ENCODE measurements around the gene WDR55.
"Not testable (repeated sequence)": the region's sequence is repeated elsewhere in the genome, so short reads cannot be mapped to it uniquely, and the experiment has no call there.

WDR55 gene

DNA sequence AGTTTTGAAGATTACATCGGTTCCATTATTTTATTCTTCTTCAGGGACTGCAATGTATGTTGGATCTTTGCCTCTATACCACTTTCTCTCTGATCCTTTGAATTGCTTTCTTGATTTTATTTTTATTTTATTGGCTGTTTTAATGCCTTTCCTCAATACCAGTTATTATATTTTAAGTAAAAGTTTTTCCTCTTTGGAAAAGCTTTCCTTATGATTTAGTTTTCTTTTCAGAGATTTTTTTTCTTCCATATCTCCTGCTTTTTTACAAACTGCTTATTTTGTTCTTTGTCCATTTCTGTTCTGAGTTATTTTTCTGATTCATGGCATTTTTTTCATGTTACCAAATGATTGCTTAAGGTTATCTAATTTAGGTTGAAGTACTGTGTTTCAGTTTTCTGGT, 47.1 kb downstream of the WDR55 start:
- DNase-seq, result no peak

DNA sequence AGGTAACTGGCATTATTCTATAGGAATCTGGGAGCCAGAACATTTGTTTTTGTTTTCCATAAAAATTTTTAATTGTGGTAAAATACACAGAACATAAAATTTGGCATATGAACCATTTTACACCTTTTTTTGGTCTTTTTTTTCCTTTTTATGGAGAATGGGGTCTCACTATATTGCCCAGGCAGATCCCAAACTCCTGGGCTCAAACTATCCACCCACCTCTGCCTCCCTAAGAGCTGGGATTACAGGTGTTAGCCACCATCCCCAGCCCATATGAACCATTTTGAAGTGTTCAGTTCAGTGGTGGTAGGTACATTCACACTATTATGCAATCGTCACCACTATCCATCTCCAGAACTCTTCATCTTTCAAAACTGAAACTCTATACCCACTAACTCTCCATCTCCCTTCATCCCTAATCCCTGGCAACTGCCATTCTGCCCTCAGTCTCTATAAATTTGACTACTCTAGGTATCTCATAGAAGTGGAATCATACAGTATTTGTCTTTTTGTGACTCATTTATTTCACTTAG, 48.9 kb downstream of the WDR55 start:
- DNase-seq, result no peak

DNA sequence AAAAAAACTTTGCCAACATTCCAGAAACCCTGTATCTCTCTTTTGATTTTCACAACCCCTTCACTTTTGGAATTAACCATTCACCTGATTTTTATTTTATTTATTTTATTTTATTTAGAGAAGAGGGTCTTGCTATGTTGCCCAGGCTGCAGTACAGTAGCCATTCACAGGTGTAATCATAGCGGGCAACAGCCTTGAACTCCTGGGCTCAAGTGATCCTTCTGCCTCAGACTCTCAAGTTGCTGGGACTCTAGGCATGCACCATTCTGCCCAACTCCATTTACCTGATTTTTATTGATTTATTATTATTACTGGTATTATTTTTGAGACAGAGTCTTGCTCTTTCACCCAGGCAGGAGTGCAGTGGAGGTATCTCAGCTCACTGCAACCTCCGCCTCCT, 51.5 kb downstream of the WDR55 start:
- DNase-seq, result not testable (repeated sequence)

DNA sequence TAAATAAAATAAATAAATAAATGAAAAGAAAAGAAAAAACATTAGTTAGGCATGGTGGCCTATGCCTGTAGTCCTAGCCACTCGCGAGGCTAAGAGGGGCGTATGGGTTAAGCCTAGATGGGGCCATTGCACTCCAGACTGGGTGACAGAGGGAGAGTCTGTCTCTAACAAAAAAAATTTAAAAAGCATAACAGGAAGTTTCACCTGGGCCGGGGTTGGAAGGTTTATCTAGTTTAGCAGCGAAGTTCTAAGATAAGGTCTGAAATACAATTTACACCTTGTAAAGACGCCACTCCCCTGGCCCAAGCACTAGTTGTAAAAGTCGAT, 53.5 kb downstream of the WDR55 start:
- no peak for DNase-seq

DNA sequence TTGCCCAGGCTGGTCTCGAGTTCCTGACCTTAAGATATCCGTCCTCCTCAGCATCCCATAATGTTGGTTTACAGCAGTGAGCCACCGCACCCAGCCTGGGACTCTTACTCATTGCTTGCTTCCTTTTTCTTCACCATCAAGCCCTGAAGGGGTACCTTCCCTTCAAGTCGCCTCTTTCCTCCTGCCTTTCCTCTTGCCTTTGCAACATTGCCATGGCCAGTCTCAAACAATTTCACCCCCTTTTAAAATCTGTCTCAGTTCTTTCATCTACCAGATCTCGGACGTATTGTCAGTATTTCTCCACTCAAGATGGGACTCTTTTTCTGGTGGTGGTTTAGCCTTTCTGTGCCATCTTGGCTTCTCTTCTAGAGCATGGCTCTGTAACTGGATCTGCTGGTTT, 56.0 kb downstream of the WDR55 start:
- DNase-seq, result not testable (repeated sequence)

DNA sequence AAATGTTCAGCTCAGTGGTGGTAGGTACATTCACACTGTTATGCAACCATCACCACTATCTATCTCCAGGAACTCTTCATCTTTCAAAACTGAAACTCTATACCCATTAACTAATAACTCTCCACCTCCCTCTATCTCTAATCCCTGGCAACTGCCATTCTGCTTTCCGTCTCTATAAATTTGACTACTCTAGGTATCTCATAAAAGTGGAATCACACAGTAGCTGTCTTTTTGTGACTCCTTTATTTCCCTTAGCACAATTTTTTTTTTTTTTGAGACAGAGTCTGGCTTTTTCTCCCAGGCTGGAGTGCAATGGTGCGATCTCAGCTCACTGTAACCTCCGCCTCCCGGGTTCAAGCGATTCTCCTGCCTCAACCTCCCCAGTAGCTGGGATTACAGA, 56.7 kb downstream of the WDR55 start:
- not testable (repeated sequence) for DNase-seq

Measured in activated CD4-positive, alpha-beta T cell treated with anti-CD3 and anti-CD28 coated beads, Interleukin-2, amount 50 U/mL, for 48 hours (primary cell).